NCI-H146 treated with DMSO at 0.1 percent for 48 hours (cell line): ENCODE measurements around the gene ERV3-1.
"Not testable (repeated sequence)": the region's sequence is repeated elsewhere in the genome, so short reads cannot be mapped to it uniquely, and the experiment has no call there.

ENCODE experiments used
- DNase-seq: peaks from one replicate; lab custom pipeline; 2025; ENCODE audit not compliant: unreplicated experiment; lab: John Stamatoyannopoulos, UW

Gene ERV3-1

DNA sequence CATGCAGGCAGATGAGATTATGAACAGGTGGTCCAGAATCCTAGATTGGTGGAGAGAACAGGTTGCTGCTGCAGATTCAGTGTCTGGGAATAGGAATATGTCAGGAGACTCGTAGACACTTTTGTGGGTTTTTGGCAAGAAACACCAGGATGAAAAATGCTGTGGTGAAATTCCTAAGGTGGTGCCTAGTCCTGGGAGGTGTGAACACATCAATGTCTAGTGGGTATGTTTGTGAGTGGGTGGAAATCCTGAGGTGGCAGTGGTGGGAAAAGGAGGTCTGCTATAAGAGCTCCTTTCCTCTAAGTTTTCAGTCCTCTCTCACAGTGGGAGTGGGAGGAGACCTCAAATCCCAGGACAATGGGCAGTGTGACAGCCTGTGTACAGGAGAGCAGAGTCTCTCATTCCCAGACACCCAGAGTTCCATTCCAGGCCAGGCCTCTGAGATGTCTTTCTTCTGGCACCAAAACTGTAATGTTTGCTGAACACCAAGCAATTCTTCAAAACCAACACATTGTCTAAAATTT, 5.1 kb downstream of the ERV3-1 start:
- no peak for DNase-seq

GRCh38 chr7:64999165-65000004, 7.1 kb downstream of the ERV3-1 start:
- DNase-seq = no peak

DNA sequence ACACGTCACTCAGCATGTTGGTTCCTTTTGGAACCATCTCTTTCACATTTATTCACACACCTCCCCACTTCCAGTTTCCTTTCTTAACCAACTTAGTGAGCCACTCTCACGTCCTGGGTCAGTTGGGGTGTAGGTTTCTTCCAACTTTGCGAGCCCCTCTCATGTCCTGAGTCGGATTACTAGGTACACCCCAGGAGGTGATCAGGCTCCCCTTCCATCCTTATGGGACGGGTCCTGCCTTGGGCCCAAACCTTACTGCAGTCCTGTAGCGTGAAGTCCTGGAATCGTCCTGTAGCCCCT, 7.7 kb downstream of the ERV3-1 start:
- DNase-seq = no peak

- DNase-seq = no peak
Observed at GRCh38 chr7:64997927-64998391, 8.5 kb downstream of the ERV3-1 start.

DNA sequence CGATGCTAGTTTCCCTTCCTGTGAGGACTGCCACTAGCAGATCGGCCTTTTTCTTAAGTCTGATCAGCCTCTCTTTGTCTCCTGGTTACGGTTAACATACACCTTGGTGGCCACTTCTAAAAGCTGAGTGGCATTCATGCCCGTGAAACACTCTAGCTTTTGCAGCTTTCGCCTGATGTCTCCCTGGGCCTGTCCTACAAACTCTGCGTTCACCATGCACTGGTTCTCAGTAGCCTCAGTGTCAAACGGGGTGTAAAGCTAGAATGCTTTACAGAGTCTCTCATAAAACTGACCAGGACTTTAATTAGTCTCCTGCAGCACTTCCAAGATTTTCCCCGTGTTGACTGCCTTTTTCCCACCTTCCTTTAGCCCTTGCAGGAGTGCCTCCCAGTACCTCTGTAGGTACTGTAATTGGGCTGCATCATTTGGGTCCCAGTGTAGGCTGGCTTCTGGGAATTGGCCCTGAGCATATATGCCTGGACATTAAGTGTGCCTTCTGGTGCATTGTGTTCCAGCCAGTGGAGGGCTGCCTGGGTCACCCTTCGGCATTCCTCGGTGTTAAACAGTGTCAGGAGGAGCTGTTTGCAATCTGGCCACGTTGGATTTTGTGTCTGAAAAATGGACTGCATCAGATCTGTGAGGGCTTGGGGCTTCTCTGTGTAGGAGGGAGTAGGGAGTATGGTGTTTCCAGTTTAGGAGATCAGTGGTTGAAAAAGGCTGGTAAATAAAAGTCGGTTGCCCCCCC, 9.2 kb downstream of the ERV3-1 start:
- DNase-seq = no peak

- DNase-seq = no peak
Observed at GRCh38 chr7:64996305-64996704, 10.2 kb downstream of the ERV3-1 start.

GRCh38 chr7:64993901-64994300, 12.6 kb downstream of the ERV3-1 start:
- DNase-seq = no peak

DNA sequence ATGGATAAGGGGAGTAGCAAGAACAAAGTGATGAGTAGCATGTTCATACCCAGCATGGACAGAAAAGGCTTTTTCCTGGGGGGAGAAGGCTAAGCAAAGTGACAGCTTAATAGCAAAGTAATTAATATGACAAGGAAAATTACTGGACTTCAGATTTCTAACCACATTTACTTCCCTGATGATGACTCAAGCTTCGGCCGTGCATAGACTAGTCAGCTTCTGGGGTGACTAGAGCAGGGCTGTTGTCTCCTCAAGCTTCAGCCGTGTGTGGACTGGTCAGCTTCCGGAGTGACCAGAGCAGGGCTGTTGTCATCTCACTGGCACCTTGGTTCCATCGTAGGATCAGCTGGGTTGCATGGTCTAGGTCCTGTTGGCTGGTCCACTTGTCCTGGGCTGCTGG, 13.5 kb downstream of the ERV3-1 start:
- DNase-seq = no peak

- DNase-seq = no peak
Observed at GRCh38 chr7:64990936-64991335, 15.6 kb downstream of the ERV3-1 start, which contains the start of gene ZNF117. Gene ZNF117 (minus strand): TSS chr7:64991036.

GRCh38 chr7:64990216-64990615, 16.3 kb downstream of the ERV3-1 start:
- no peak for DNase-seq

DNA sequence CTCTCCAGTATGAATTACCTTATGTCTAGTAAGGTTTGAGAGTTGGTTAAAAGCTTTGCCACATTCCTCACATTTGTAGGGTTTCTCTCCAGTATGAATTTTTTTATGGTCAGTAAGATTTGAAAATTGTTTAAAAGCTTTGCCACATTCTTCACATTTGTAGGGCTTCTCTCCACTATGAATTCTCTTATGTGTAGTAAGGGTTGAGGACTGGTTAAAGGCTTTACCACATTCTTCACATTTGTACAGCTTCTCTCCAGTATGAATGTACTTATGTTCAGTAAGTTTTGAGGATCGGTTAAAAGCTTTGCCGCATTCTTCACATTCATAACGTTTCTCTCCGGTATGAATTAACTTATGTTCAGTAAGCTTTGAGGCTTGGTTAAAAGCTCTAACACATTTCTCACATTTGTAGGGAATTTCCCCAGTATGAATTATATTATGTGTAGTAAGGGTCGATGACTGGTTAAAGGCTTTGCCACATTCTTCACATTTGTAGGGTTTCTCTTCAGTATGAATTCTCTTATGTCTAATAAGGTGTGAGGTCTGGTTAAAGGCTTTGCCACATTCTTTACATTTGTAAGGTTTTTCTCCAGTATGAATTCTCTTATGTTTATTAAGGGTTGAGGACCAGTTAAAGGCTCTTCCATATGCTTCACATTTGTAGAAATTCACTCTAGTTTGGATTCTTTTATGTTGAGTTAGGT, 27.8 kb downstream of the ERV3-1 start:
- DNase-seq = no peak

DNA sequence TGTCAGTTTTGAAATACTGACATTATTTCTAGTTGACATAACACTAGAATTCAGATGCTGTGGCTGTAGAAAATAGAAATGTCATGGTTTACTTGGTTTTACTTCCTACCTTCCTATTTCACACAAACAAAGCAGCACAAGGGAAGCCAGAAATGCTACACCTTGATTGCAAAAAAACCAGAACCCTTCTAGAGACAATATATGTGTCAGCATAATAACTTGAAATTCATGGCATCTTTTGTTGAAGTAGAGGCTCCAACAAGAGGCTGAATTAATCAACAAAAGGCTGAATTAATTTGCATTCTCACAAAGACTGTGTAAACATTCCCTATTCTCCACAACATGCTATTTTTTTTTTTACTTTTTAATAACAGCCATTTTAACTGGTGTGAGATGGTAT, 40.9 kb downstream of the ERV3-1 start:
- no peak for DNase-seq

DNA sequence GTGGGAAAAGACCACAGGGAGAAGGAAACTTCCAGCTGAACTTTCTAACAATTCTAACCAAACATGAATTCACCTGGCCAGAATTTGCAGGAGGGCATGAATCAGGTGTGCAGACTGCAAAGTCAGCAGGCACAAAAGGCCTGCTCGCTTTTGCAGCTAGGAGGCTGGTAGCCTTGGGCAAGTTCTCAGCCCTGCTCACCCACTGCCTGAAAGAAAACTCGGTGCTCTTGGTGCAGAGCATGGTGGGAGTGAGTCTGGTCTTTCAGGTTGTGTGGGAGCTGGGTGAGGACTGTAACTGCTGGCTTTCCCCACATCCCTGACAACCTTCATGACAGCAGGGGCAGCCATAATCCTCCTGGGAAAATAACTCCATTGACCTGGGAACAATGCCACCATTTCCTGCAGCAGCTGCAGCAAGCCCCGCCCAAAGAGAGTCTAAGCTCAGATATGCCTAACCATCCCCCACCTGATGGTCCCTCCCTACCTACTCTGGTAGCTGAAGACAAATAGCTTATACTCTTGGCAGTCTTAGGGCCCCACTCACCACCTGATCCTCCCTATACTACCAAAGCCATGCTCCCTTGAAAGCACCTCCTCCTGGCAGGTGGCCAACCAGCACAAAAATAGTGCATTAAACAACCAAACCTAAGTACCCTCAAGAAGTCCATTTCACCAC, 47.3 kb downstream of the ERV3-1 start:
- no peak for DNase-seq

GRCh38 chr7:64951250-64951848, 55.1 kb downstream of the ERV3-1 start:
- peak; percentile 32 for DNase-seq

DNA sequence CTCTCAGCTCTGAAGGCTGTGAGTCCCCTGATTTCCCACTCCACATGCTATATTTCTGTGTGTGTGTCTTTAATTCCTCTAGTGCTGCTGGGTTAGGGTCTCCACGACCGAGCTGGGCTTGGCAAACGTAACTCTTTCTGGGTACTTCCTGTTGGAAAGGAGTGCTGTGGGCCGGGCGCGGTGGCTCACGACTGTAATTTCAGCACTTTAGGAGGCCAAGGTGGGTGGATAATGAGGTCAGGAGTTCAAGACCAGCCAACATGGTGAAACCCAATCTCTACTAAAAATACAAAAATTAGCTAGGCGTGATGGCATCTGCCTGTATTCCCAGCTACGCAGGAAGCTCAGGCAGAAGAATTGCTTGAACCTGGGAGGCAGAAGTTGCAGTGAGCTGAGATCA, 55.8 kb downstream of the ERV3-1 start:
- DNase-seq = not testable (repeated sequence)

- DNase-seq = not testable (repeated sequence)
Observed at GRCh38 chr7:64948774-64949173, 57.7 kb downstream of the ERV3-1 start.

- no peak for DNase-seq
Observed at GRCh38 chr7:64947252-64948000, 59.1 kb downstream of the ERV3-1 start.

- no peak for DNase-seq
Observed at GRCh38 chr7:64946772-64947171, 59.7 kb downstream of the ERV3-1 start.

- no peak for DNase-seq
Observed at GRCh38 chr7:64945503-64946175, 60.8 kb downstream of the ERV3-1 start.
